Chondrocyte (in vitro differentiated cells): ENCODE measurements around the gene RPS18. TPM values are rescaled to one million over a fixed set of nuclear protein-coding genes. Genes with fewer than 3 reads are reported as not detected.
A peak's percentile ranks its signal among the peaks of the same experiment; 100 is the strongest.

ENCODE experiments used
- DNase-seq: peaks from one replicate; pipeline ENCODE4 v3.0.0; 2021; ENCODE audit warnings: mixed read lengths, low spot score
- H3K27ac Mint-ChIP-seq: one replicate; pipeline ENCODE4 v1.8.0; 2021; ENCODE audit warnings: mild to moderate bottlenecking, moderate library complexity, mixed read lengths; ENCODE audit not compliant: unreplicated experiment
- H3K27me3 Mint-ChIP-seq: 2 replicates; pipeline ENCODE4 v1.8.0; 2021; ENCODE audit warnings: low read depth, mixed read lengths
- H3K36me3 Mint-ChIP-seq: 2 replicates; pipeline ENCODE4 v1.8.0; 2021; ENCODE audit warnings: low read depth, mixed read lengths
- H3K4me1 Mint-ChIP-seq: 2 replicates; pipeline ENCODE4 v1.8.0; 2021; ENCODE audit warnings: low read depth, mild to moderate bottlenecking, mixed read lengths
- H3K4me3 Mint-ChIP-seq: one replicate; pipeline ENCODE4 v1.8.0; 2021; ENCODE audit warnings: mild to moderate bottlenecking, moderate library complexity, mixed read lengths; ENCODE audit not compliant: unreplicated experiment
- H3K9me3 Mint-ChIP-seq: 2 replicates; pipeline ENCODE4 v1.8.0; 2021; ENCODE audit warnings: low read depth, mixed read lengths
- CTCF ChIP-seq: fragments of 200-600 bp; sonication (generic); IDR thresholded peaks from 2 replicates; pipeline ENCODE4 v1.5.0; 2021; ENCODE audit warnings: antibody characterized with exemption, mild to moderate bottlenecking, moderate library complexity
- microRNA-seq: library from miRNA; unstranded; fragments of <30 nt; microRNA quantifications from one replicate; pipeline ENCODE4 v1.2.0, GENCODE V29; 2020; ENCODE audit warnings: borderline number of aligned reads
- total RNA-seq: library from RNA; stranded (reverse); gene quantifications from 3 replicates; pipeline ENCODE4 v1.2.1, GENCODE V29; 2021

RPS18 gene
- total RNA-seq, 1 donor from 2014 or later: 1,582 TPM

GRCh38 chr6:33323623-33323948 lies 51.7 kb downstream of the RPS18 start:
- peaks cover 17% of the 10 kb centered on the region for H3K36me3 Mint-ChIP-seq
- TF ChIP-seq CTCF: peak; percentile 24
- H3K4me3 Mint-ChIP-seq: peak overlapping the region; percentile 94
- H3K27ac Mint-ChIP-seq: peak overlapping the region; percentile 98
- H3K9me3 Mint-ChIP-seq: no peaks in the 10 kb centered on the region
- peaks cover 49% of the 10 kb centered on the region for H3K4me1 Mint-ChIP-seq
- no peaks in the 10 kb centered on the region for H3K27me3 Mint-ChIP-seq
- DNase-seq: no peak

GRCh38 chr6:33324125-33324524 lies 52.2 kb downstream of the RPS18 start:
- Mint-ChIP-seq H3K27me3 (no peaks in the 10 kb centered on the region), H3K27ac (no peak overlapping the region), H3K4me1 (peaks cover 44% of the 10 kb centered on the region), H3K36me3 (peaks cover 13% of the 10 kb centered on the region), H3K4me3 (peak overlapping the region; percentile 94), H3K9me3 (no peaks in the 10 kb centered on the region)
- DNase-seq: no peak
- no peak for TF ChIP-seq CTCF

Small RNAs within 50 kb of the gene (microRNA-seq; reads per million reads assigned to microRNA genes)
- not detected for gene MIR6834
- not detected for gene MIR6873

Other genes with a start within 250 kb of the RPS18 start
- 0.65 to 1.3 TPM (median 1.2 TPM) in 3 replicates for gene HLA-DPA1, start 198.4 kb upstream of the RPS18 start, total RNA-seq
- 2.8 to 2.9 TPM (median 2.8 TPM) in 3 replicates for gene HLA-DPB1, start 196.1 kb upstream of the RPS18 start, total RNA-seq
- gene COL11A2, start 79.6 kb upstream of the RPS18 start, total RNA-seq: 2.8 to 10.0 TPM (median 10.0 TPM) in 3 replicates
- 45.1 to 51.5 TPM (median 46.5 TPM) in 3 replicates for gene RXRB, start 71.4 kb upstream of the RPS18 start, total RNA-seq
- gene SLC39A7, start 71.2 kb upstream of the RPS18 start, total RNA-seq: 222 to 238 TPM (median 225 TPM) in 3 replicates
- 0.60 to 2.8 TPM (median 1.1 TPM) in 3 replicates for gene HSD17B8, start 67.4 kb upstream of the RPS18 start, total RNA-seq
- 42.8 to 49.7 TPM (median 44.5 TPM) in 3 replicates for gene RING1, start 63.6 kb upstream of the RPS18 start, total RNA-seq
- gene VPS52, start 199 bp upstream of the RPS18 start, total RNA-seq: 35.8 to 49.9 TPM (median 36.0 TPM) in 3 replicates
- gene B3GALT4, start 5.0 kb downstream of the RPS18 start, total RNA-seq: 6.5 to 9.2 TPM (median 7.3 TPM) in 3 replicates
- 42.4 to 79.7 TPM (median 48.1 TPM) in 3 replicates for gene WDR46, start 17.2 kb downstream of the RPS18 start, total RNA-seq
- gene PFDN6, start 17.5 kb downstream of the RPS18 start, total RNA-seq: 25.3 to 35.5 TPM (median 27.8 TPM) in 3 replicates
- gene RGL2, start 26.9 kb downstream of the RPS18 start, total RNA-seq: 39.2 to 54.5 TPM (median 50.5 TPM) in 3 replicates
- 86.2 to 102 TPM (median 88.1 TPM) in 3 replicates for gene TAPBP, start 42.0 kb downstream of the RPS18 start, total RNA-seq
- gene ZBTB22, start 45.7 kb downstream of the RPS18 start, total RNA-seq: 21.4 to 22.2 TPM (median 22.1 TPM) in 3 replicates
- gene DAXX, start 50.9 kb downstream of the RPS18 start, total RNA-seq: 26.3 to 27.1 TPM (median 26.4 TPM) in 3 replicates
- gene KIFC1, start 119.7 kb downstream of the RPS18 start, total RNA-seq: 7.4 to 10.4 TPM (median 8.1 TPM) in 3 replicates
- gene PHF1, start 138.9 kb downstream of the RPS18 start, total RNA-seq: 39.0 to 43.2 TPM (median 42.7 TPM) in 3 replicates
- 204 to 241 TPM (median 218 TPM) in 3 replicates for gene CUTA, start 146.0 kb downstream of the RPS18 start, total RNA-seq
- gene SYNGAP1, start 148.0 kb downstream of the RPS18 start, total RNA-seq: 24.2 to 32.6 TPM (median 24.7 TPM) in 3 replicates
- 6.8 to 7.8 TPM (median 7.1 TPM) in 3 replicates for gene ZBTB9, start 182.5 kb downstream of the RPS18 start, total RNA-seq